GM21619 (cell line): ENCODE measurements around the gene ZNF446.
"Not testable (repeated sequence)": the region's sequence is repeated elsewhere in the genome, so short reads cannot be mapped to it uniquely, and the experiment has no call there.

Source experiments
- ATAC-seq: cut with Tn5 transposase; IDR thresholded peaks from one replicate; pipeline ENCODE4 v1.9.1; 2021; ENCODE audit not compliant: unreplicated experiment

The ZNF446 gene

DNA sequence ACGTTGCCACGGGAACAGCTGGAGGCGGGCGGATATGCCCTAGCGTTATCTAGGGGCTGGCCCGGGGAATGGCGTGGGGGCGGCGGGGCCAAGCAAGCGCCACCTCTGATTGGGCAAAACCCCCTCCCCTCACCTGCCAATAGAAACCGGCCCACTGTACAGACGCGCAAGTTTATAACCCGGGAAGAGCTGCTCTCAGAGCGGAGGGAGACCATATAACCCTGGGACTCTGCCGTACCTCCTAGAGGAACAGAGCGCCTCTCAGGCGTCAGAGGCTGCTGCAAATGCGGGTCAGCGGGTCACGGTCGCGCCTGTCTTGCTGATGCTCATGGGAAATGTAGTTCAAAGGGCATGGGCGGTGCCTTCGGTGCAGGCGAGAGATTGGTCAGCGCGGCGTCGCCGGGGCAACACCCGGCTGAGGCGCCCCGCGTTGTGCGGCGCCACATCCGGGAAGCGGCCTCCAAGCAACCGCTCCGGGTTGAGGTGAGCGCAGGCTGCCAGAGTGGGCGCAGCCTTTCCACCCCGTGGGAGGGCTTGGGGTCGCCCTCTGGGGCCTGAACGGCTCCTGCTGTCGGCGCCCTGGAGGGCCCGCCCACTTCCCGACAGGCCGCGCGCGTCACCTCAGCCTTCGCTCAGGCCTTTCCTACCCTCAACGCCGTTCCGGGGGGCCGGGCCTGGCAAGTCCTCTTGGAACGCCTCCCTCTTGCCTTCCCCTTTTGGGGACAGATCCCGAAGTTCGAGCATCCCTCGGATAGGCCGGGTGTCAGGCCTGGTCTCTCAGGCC, at the start of gene ZNF446:
Gene ZNF446 (plus strand): TSS at position 639 of the 784 bp plus-strand sequence. CDS start 867 bp downstream, outside the sequence.
- peak; percentile 82 for ATAC-seq

DNA sequence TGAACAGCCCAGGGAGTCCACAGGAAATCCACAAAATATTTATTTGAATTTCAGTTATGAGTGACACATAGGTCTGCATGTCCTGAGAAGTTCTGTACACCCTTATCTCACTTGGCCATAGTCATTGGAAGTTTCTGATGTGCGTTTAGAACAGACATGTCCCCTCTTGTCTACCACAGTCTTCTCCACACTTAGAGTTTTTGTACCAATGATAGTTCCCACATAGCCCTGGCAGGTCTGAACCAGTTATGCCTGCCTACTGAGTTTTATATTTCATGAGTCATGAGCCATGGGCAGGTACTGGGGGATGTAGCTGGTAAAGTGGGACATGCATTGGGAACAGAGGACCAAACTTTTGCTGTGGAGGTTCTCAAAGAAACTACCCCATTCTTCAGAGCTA, 47.5 kb upstream of the ZNF446 start:
- ATAC-seq, result no peak

DNA sequence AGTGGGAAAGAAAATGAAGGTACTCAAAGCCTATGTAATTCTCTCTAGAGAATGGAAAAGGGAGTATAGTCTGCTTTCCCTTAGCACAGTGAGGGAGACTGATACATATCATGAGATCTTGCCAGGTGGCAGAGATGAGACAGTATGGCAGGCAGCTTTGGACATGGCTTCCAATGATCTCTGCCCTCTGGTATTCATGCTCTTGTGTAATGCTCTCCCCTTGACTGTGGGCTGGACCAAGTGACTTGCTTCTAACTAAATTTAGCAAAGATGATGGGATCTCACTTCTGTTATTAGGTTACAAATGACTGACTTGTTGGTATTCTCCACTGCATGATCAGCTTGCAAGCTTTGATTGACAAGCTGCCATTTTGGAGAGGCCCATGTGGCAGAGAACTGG, 46.4 kb upstream of the ZNF446 start:
- ATAC-seq, result no peak

DNA sequence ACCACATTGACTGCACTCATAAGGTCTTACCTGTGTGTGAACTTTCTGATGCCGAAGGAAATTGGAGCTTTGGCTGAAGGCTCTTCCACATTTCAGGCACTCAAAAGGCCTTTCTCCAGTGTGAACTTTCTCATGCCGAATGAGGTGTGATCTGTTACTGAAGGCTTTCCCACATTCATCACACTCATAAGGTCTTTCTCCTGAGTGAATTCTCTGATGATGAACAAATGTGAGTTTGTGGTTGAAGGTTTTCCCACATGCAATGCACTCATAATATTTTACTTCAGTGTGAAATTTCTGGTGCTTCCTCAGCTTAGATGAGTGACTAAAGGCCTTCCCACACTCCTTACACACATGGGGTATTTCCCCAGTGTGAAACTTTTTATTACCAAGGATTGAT, 41.9 kb upstream of the ZNF446 start:
- no peak for ATAC-seq

DNA sequence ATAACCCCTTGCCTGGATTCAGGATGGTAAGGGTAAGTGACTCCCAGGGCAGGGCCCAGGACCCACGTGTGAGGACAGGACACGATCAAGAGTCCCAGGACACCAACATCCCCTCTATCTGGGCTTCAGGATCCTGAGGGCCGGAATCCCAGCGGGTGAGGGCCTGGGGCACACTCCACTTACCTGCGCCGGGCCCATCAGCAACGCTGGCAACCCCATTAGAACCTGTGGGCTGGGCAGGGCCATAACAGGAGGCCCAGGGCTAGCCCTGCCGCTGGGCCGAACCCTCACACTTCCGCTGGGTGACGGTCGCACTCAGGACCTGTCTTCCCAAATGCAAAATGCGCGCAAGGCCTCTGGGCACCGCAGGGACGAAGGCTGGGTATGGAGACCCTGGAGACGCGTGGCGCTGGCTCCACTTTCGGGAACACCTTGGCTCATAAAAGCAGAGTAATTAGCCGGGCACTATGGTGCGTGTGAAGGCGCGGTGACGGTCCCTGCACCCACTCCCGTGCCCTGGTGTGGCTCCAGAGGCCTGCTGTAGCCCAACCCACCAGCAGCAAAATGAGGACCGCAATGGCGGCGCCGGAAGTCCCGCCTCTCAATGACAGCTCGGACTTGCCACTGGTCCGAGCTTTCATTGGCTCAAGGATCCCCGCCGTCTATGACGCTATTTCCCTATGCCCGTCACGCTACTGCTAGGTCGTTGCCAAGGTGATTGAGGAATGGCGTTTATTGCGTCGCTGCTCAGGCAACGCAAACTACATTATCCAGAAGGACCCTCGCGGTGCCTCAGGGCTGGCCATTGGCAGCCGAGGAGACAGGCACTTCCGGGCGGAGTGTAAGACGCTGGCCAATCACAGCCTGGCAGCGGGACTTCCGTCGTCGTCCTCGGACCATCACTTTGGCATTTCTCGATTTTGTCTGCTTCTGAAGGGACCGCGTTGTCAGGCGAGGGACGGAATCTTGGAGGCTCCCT, 36.3 kb upstream of the ZNF446 start, which contains the start of gene ZNF132:
Gene ZNF132 (minus strand): TSS at position 578 of the 979 bp plus-strand sequence. CDS start 332 bp downstream, at position 246.
- ATAC-seq, result peak; percentile 97

DNA sequence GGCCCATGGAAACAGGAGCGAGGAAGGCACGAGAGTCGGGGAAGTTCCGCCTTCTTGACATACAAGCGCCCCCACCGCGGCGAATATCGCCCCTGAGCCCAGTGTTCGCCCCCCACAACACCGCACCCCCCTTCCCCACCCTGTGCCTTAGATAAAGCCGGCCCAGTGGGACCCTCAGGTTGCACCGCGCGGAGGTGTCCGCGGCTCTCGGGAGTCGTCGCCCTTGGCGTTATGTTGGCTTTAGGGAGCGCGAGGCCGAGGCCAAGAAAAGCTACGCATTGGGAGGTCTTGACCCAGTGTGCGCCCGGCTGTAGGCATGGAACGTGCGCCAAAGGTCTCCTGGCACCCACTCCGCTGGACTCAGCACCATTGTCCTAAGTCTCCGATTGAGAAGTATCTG, 35.6 kb upstream of the ZNF446 start:
- ATAC-seq, result no peak

DNA sequence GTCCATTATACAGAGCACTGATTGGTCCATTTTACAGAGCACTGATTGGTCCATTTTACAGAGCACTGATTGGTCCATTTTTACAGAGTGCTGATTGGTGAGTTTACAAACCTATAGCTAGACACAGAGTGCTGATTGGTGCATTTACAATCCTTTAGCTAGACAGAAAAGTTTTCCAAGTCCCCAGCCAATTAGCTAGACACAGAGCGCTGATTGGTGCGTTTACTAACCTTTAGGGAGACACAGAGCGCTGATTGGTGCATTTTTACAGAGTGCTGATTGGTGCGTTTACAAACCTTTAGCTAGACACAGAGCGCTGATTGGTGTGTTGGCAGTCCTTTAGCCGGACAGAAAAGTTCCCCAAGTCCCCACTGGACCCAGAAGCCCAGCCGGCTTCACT, 33.2 kb upstream of the ZNF446 start:
- ATAC-seq, result not testable (repeated sequence)

DNA sequence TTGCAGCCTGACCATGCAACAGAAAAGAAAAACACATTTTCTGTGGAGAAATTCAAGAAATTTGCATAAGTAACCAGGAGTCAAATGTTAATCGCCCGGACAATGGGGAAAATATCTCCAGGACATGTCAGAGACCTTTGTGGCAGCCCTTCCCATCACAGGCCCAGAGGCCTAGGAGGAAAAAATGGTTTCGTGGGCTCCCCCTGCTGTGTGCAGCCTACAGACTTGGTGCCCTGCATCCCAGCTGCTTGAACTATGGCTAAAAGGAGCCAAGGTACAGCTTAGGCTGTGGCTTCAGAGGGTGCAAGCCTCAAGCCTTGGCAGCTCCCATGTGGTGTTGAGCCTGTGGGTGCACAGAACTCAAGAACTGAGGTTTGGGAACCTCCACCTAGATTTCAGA, 27.3 kb upstream of the ZNF446 start:
- not testable (repeated sequence) for ATAC-seq

DNA sequence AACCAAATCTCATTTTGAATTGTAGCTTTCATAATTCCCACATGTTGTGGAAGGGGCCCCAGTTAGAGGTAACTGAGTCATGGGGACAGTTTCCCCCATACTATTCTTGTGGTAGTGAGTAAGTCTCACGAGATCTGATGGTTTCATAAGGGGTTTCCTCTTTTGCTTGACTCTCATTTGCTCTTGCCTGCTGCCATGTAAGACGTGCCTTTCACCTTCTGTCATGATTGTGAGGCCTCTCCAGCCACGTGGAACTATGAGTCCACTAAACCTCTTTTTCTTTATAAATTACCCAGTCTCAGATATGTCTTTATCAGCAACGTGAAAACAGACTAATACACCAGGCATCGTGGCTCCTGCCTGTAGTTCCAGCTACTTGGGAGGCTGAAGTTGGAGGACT, 26.2 kb upstream of the ZNF446 start:
- ATAC-seq, result not testable (repeated sequence)

DNA sequence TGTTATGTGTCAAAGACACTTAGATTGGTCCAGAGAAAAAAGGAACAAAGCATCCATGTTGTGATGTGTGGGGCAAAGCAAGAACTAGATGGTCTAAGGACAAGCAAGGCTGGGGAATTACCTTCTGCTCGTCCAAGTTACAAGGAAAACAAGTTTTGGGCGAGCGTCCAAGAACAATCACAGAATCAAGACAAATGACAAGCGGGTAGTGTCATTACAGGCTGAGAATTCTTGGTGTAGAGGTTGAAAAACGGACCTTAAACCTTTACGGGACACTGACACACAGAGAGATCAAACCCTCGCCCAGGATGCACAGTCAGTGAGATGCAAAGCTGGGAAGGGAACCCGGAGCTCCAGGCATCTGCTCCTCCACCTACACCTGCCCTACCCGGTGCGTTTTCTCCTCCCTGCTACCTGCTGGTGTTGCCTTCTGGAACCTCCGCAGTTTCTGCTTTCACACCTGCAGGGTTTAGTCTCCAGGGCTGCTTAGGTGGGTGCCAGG, 25.2 kb upstream of the ZNF446 start:
- no peak for ATAC-seq

DNA sequence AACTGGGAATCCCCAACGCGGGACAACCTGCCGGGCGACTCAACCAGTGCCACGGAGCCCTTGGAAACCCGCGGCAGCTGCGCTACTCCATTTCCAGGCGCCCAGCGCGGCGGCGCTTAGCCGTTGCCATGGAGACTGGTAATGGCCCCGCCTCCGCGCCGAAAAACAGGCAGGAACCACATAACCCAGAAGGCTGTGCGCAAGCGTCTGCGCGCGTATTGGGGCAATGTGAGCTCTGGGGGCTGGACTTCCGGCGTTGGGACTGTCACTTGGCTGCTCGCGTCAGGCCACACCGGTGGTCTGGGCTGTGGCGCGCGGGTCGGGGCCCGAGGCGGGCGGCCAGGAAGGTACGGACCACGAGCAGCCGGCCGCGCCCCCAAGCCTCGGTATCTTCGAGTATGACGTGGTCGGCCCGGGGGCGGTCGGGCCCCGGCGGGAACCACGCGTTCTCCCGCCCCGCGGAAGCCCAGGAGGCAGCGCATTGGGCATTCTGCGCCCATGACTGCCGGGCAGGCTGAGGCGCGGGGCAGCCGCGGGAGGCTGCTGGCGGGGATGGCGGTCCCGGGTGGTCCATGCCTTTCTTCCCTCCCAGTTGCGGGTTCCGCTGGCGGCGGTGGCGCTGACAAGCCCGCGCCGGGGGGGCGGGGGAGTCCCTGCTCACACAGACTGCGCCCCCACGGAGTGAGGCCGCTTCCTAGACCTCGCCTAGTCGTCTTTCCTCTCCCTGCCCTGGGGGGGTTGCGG, 24.6 kb upstream of the ZNF446 start, which contains the start of gene ZNF324B:
Gene ZNF324B (plus strand): TSS at position 265 of the 744 bp plus-strand sequence. CDS start 2,080 bp downstream, outside the sequence.
- ATAC-seq, result peak; percentile 95

DNA sequence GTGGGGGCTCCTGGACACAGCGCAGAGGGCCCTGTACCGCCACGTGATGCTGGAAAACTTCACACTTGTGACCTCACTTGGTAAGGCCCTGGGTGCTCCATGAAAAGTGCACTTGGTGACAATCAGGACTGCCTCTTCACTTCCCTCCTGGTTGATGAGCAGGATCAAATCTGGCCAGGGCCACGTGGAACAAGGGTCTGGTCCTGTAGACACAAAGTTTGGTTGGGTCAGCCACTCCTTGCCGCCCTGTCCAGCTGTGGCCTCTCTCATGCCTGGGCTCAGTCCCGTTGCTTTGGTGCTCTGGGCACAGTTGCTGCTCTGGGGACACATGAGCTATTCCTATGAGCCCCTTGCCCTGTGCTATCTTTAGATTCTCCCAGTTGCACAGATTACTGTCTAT, 22.4 kb upstream of the ZNF446 start:
- no peak for ATAC-seq

DNA sequence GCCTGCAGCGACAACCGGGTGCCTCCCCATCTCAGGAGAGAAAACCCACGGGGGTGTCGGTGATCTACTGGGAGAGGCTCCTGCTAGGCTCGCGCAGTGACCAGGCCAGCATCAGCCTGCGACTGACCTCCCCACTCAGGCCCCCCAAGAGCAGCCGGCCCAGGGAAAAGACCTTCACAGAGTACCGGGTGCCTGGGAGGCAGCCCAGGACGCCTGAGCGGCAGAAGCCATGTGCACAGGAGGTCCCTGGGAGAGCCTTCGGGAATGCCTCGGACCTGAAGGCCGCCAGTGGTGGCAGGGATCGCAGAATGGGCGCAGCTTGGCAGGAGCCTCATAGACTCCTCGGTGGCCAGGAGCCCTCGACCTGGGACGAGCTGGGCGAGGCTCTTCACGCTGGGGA, 20.8 kb upstream of the ZNF446 start:
- no peak for ATAC-seq

DNA sequence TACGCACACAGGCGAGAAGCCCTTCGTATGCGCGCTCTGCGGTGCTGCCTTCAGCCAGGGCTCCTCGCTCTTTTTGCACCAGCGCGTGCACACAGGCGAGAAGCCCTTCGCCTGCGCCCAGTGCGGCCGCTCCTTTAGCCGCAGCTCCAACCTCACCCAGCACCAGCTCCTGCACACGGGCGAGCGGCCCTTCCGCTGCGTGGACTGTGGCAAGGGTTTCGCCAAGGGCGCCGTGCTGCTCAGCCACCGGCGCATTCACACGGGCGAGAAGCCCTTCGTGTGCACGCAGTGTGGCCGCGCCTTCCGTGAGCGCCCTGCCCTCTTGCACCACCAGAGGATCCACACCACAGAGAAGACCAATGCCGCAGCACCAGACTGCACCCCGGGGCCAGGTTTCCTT, 20.0 kb upstream of the ZNF446 start:
- no peak for ATAC-seq

DNA sequence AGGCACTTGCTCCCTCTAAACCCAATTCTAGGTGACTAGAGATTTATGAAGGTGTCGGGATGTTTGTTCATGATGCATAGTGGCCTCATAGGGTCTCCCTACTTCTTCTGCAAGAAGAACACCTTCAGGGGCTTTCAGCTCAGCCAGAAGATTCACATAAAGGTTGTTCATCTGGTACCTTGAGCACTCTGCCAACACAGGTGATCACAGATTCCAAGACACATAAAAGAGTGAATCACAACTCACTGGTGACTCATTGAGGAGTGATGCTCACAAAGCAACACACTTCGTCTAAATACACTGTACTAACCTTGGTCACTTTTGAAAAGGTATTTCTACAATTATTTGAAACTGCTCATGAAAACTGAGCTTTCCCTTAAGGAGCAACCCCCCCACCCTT, 16.1 kb upstream of the ZNF446 start:
- no peak for ATAC-seq

DNA sequence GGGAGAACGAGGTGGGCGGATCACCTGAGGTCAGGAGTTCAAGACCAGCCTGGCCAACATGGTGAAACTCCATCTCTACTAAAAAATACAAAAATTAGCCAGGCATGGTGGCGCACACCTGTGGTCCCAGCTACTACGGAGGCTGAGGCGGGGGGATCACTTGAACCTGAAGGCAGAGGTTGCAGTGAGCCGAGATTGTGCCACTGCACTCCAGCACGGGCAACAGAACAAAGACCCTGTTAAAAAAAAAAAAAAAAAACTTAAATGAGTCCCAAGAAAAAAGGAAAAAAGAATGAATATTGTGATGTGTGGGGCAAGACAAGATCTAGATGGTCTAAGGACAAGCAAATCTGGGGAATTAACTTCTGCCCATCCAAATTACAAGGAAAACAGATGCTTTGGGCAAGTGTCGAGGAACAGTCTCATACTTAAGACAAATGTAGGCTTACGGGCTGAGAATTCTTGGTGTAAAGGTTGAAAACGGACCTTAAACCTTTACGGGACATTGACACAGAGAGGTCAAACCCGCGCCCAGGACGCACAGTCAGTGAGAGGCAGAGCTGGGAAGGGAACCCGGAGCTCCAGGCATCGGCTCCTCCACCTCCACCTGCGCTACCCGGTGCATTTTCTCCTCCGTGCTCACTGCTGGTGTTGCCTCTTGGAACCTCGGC, 9.9 kb upstream of the ZNF446 start:
- peak; percentile 17 for ATAC-seq

DNA sequence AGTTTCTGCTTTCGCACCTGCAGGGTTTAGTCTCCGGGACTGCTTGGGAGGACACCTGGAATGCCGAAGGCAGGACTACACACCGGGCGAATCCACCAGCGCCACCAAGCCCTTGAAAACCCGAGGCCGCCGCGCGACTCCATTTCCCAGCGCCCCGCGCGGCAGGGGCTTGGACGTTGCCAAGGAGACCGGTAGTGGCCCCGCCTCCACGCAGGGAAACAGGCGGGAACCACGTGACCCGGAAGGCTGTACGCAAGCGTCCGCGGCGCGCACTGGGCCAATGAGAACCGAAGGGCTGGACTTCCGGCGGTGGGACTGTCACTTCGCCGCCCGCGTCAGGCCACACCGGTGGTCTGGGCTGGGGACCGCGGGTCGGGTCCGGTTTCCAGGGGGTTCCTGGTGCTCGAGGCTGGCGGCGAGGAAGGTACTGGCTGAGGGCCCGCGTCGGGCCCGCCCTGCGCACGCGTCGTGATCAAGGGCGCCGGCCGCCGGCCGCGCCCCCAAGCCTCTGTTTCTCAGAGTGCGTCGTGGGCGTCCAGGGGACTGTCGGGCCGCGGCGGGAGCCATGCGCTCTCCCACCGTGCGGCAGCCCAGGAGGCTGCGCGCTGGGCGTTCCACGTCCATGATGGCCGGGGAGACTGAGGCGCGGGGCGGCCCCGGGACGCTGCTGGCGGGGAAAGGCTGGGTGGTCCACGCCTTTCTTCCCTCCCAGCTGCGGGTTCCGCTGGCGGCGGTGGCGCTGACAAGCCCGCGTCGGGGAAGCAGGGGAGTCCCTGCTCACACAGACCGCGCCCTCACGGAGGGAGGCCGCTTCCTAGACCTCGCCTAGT, 9.2 kb upstream of the ZNF446 start, which contains the start of gene ZNF324:
Gene ZNF324 (plus strand): TSS at position 321 of the 830 bp plus-strand sequence. CDS start 2,106 bp downstream, outside the sequence.
- peak; percentile 85 for ATAC-seq

DNA sequence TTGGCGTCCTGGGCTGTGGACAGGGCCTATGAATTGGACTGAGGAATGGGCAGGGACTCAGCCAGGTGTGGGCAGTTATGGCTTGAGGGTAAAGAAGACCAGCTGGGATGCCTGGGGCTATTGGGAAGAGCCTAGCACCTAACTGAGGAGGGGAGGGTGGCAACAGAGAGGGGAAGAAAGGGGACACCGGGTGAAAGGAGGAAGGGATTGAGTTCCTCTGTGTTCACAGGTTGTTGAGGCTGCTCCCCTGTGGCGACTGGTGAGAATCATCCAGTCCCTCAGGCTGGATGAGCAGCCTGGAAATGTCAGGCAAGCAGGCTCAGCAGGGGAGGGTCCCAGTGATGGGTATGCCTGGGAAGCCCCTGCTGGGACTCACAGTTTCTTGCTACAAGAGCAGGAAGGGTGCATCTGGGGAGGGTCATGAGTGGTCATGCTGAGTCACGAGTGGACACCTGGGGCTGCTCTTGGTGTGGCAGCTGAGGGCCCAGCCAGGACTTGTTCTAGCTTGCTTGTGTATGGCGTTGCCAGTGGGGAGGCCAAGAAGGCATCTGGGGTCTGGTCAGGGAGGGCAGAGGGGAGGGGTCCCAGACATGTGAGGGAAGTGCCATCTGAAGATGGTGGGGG, 7.8 kb upstream of the ZNF446 start:
- ATAC-seq, result no peak
